ENCODE data around the gene OSTN. TPM values are rescaled to one million over a fixed set of nuclear protein-coding genes. Genes with fewer than 3 reads are reported as not detected.

OSTN gene
- total RNA-seq, 1 experiment from 2014 or later: not detected

DNA sequence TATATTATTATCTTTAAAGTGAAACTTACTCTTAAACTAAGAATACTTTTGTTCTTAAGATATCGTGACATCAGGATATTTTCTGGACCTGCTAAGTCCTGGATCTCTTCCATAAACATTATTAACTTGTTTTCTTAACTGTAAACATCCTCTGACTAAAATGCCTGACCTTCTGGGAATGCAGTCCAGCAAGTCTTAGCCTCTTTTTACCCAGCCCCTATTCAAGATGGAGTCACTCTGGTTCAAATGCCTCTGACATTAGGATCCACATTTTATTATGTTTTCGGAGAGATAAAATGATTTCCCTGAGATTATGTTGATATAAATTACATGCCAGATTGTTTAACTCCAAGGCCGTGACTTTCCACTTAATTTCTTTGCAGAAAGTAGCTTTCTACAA, 37.6 kb downstream of the OSTN start:
- peaks cover 18% of the 10 kb centered on the region for H3K4me1 ChIP-seq (ENCODE audit: control insufficient read depth, insufficient read depth, low read length)
- intact Hi-C loops (cut with micrococcal nuclease; ENCODE audit: unreplicated experiment): no loop called here
- in situ Hi-C loops (cut with HindIII; ENCODE audit: low pct_unique_long_range_greater_than_20kb, low sequenced_read_pairs): no loop called here

DNA sequence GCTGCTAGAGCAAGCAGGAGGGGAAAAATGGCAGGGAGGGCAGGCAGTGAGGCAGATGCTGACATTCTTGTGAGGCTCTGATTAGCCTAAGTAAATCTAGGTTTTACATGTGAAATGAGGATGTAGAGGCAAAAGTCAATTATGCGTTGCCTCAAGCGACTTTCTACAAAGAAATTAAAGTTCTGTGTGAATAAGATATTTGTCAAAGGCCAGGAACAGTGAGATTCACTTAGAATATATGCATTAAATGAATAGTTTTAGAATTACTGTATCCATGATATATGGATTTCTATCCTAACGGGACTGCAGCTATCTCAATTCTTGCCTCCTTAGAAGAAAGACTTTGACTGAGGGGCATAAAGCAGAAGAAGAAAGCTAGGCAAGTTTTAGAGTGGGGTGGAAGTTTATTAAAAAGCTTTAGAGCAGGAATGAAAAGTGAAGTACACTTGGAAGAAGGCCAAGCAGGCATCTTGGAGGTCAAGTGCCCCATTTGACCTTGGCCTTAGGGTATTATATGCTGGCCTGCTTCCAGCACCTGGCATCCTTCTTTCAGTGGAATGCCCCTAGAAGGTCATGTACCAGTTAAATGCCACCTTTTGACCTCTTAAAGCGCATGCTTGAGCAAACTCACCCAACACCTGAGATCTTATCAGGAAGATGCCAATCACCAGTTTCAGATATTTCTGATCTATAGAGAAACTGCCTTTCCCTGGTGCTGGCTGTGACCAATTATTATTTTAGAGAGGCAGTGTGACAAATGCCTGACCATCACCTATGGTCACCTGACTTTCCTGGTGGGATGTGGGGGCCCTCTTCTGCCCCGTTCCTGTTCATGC, 38.2 kb downstream of the OSTN start:
- in situ Hi-C loops (cut with HindIII; ENCODE audit: low pct_unique_long_range_greater_than_20kb, low sequenced_read_pairs) (no loop called here), intact Hi-C loops (cut with micrococcal nuclease; ENCODE audit: unreplicated experiment) (no loop called here)

More for the DNA sequence above, 37.6 kb downstream of the OSTN start:
- no peak overlapping the region for H3K4me3 ChIP-seq (ENCODE audit: low read depth in 2 of 2, low read length in 2 of 2)
- H3K36me3 ChIP-seq (ENCODE audit: control insufficient read depth, insufficient read depth, low read length): no peaks in the 10 kb centered on the region
- H3K9me3 ChIP-seq (ENCODE audit: control insufficient read depth, insufficient read depth, low read depth, low read length): no peaks in the 10 kb centered on the region; the same call in 1 of the 2 replicates
- CTCF ChIA-PET: no interaction called here
- DNase-seq (ENCODE audit: low read depth, low spot score) (no peak), ATAC-seq (no peak)
- H3K27ac ChIP-seq (ENCODE audit: low read length): no peak overlapping the region
- POLR2A ChIA-PET: no interaction called here
- no TSS peak for BruUV-seq (replicated peaks)
- H3K27me3 ChIP-seq (ENCODE audit: control insufficient read depth, insufficient read depth, low read length): no peaks in the 10 kb centered on the region
- TF ChIP-seq, protein P1, sequence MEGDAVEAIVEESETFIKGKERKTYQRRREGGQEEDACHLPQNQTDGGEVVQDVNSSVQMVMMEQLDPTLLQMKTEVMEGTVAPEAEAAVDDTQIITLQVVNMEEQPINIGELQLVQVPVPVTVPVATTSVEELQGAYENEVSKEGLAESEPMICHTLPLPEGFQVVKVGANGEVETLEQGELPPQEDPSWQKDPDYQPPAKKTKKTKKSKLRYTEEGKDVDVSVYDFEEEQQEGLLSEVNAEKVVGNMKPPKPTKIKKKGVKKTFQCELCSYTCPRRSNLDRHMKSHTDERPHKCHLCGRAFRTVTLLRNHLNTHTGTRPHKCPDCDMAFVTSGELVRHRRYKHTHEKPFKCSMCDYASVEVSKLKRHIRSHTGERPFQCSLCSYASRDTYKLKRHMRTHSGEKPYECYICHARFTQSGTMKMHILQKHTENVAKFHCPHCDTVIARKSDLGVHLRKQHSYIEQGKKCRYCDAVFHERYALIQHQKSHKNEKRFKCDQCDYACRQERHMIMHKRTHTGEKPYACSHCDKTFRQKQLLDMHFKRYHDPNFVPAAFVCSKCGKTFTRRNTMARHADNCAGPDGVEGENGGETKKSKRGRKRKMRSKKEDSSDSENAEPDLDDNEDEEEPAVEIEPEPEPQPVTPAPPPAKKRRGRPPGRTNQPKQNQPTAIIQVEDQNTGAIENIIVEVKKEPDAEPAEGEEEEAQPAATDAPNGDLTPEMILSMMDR (IDR thresholded peaks at IDR 0.05): no peak
- TF ChIP-seq, protein P2, sequence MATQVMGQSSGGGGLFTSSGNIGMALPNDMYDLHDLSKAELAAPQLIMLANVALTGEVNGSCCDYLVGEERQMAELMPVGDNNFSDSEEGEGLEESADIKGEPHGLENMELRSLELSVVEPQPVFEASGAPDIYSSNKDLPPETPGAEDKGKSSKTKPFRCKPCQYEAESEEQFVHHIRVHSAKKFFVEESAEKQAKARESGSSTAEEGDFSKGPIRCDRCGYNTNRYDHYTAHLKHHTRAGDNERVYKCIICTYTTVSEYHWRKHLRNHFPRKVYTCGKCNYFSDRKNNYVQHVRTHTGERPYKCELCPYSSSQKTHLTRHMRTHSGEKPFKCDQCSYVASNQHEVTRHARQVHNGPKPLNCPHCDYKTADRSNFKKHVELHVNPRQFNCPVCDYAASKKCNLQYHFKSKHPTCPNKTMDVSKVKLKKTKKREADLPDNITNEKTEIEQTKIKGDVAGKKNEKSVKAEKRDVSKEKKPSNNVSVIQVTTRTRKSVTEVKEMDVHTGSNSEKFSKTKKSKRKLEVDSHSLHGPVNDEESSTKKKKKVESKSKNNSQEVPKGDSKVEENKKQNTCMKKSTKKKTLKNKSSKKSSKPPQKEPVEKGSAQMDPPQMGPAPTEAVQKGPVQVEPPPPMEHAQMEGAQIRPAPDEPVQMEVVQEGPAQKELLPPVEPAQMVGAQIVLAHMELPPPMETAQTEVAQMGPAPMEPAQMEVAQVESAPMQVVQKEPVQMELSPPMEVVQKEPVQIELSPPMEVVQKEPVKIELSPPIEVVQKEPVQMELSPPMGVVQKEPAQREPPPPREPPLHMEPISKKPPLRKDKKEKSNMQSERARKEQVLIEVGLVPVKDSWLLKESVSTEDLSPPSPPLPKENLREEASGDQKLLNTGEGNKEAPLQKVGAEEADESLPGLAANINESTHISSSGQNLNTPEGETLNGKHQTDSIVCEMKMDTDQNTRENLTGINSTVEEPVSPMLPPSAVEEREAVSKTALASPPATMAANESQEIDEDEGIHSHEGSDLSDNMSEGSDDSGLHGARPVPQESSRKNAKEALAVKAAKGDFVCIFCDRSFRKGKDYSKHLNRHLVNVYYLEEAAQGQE (IDR thresholded peaks at IDR 0.05; ENCODE audit: insufficient read depth in 1 of 2, low read depth in 2 of 2, low read length in 1 of 2): no peak
- TF ChIP-seq TCF7L2 (IDR thresholded peaks at IDR 0.05; ENCODE audit: low read depth, low read length) (no peak), SIN3A (IDR thresholded peaks at IDR 0.05; ENCODE audit: borderline replicate concordance, insufficient read depth, low read depth, low read length) (no peak)

More for the DNA sequence above, 38.2 kb downstream of the OSTN start:
- ChIA-PET CTCF (no interaction called here), POLR2A (no interaction called here)
- TF ChIP-seq SIN3A (IDR thresholded peaks at IDR 0.05; ENCODE audit: borderline replicate concordance, insufficient read depth, low read depth, low read length) (no peak), TCF7L2 (IDR thresholded peaks at IDR 0.05; ENCODE audit: low read depth, low read length) (no peak), POLR2AphosphoS5 (IDR thresholded peaks at IDR 0.05; ENCODE audit: low read depth, low read length) (no peak)
- TF ChIP-seq, protein P2 (IDR thresholded peaks at IDR 0.05; ENCODE audit: insufficient read depth in 1 of 2, low read depth in 2 of 2, low read length in 1 of 2): no peak
- TF ChIP-seq, protein P1 (IDR thresholded peaks at IDR 0.05): no peak
- ATAC-seq (0 out of 2 replicates have a peak, but pooled peaks have one; percentile 34), DNase-seq (ENCODE audit: low read depth, low spot score) (no peak)
- Histone ChIP-seq H3K27ac (ENCODE audit: low read length) (no peak overlapping the region; the same call in 1 of the 2 replicates), H3K9me3 (ENCODE audit: control insufficient read depth, insufficient read depth, low read depth, low read length) (no peaks in the 10 kb centered on the region; the same call in 1 of the 2 replicates), H3K27me3 (ENCODE audit: control insufficient read depth, insufficient read depth, low read length) (no peaks in the 10 kb centered on the region), H3K4me1 (ENCODE audit: control insufficient read depth, insufficient read depth, low read length) (peaks cover 18% of the 10 kb centered on the region), H3K4me3 (ENCODE audit: low read depth in 2 of 2, low read length in 2 of 2) (no peak overlapping the region), H3K36me3 (ENCODE audit: control insufficient read depth, insufficient read depth, low read length) (no peaks in the 10 kb centered on the region)
- no TSS peak for BruUV-seq (replicated peaks)
